HG03103 (cell line): Measurements from ENCODE around the gene PMM1.
"Not testable (repeated sequence)": the region's sequence is repeated elsewhere in the genome, so short reads cannot be mapped to it uniquely, and the experiment has no call there.

Experiments
- ATAC-seq: cut with Tn5 transposase; IDR thresholded peaks from one replicate; pipeline ENCODE4 v1.9.1; 2021; ENCODE audit warnings: low read depth; ENCODE audit not compliant: unreplicated experiment

Gene PMM1

DNA sequence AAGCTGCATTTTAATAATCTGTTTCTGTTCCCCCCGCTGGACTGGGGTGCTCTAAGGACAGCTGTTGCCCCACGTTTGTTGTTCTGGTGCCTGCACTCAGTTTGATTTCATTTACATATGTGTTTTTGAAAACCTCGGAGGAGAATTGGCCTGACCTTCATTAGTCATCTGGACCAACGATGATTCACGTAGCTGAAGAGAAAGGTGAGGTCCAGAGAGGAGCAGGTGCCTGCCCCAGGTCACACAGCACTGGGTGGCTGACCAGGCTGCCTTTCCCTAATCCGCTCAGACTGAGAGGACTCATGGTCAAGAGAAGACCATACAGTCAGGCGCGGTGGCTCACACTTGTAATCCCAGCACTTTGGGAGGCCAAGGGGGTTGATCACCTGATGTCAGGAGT lies 25.1 kb downstream of the PMM1 start:
- ATAC-seq = no peak

DNA sequence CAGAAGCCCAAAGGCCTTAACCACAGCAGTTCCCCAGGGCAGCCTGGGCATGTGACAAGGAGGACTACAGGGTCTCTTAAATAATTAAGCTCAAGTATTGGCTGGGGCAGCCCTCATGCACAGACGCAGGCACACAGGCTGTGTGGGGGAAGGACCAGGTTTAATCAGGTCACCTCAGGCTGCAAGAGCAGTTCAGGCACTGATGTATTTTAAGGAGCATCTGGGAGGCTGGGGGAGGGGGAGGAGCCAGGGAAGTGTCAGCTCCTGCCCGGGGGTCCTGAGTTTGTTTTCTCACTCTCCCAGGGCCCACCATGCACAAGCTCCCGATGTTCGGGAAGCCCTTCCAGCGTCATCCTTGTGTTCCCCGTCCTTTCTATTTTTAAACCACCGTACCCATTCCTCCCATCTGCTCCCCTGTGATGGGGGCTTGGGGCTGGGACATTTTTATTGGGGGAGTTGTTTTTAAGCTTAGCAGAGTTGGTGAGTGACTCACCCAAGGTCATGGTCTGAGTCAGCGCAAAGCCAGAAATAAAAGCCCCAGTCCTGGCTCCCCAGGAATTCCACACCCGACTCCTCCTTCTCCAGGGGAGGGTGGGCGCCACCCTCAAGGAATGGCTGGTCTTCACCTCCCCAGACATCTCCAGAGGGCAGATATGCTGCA lies 26.5 kb downstream of the PMM1 start:
- no peak for ATAC-seq

DNA sequence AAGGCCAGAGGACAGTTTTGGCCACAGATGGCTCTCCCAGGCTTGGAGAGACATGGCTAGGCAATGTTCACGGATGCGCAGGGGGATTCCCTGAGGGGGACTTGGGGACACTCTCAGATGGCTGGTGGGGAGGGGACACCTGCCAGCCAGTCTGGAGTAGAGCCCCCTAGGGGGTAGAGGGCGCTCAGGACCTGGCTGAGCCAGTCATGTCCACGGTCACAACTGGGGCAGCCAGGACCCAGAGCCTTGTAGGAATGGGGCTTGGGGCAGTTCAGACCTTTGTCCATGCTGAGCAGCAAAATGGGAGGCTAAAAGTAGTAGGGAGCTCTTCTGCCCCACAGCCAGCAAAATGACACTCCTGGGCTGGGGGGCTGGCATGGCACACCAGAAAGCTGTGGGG lies 27.2 kb downstream of the PMM1 start:
- no peak for ATAC-seq

DNA sequence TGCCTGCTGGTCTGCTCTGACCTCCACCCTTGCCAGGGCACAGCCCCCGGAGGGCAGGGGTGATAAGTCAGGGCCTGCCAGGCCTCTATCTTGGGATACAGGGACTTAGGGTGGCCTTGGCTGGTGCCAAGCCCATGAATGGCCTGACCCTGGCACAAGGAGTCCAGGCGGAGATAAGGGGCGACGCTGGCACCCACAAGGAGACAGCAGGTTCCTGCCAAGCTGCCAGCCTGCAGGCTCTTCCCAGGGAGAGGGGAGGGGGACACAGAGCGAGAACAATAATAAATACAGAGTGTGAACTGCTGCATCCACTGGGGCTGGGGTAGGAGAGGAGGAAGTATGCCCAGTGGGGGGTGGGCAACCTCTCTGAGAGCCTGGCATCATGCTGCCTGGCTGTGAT lies 27.9 kb downstream of the PMM1 start:
- ATAC-seq = no peak

DNA sequence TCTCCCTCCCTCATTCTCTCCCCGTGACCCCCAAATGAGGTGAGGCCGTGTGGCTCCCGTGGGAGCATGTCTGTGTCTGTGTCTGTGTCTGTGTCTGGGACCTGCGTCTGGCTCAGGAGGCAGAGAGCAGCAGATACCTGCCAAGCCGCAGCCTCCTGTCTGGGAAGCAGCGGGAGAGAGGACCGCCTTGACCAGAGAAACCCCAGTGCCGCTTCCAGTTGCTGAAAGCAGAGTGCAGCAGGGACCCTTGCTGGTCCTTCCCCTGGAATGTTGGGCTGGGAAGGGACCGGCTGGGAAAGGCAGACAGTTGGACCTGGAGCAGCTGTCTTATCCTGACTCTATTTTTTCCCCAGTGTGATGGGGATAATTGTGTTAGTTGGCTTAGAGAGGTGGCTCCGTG lies 28.3 kb downstream of the PMM1 start:
- no peak for ATAC-seq

DNA sequence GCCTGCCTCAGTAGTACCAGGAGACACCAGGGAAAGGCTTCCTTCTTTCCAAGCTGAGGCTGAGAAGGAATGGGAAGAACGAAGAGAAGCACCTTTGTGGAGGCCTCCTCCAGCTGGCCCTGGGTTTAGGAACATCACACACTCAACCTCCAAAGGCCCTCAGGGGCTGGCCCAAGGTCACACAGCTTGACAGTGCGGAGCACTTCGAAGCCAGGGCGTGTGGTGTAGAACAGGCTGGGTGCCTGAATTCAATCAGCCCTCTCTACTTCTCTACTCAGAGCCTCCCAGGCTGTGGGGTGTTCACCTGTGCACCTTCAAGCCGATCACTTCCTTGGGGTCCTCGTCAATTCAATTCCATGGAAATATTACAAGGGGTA lies 29.6 kb downstream of the PMM1 start:
- no peak for ATAC-seq

DNA sequence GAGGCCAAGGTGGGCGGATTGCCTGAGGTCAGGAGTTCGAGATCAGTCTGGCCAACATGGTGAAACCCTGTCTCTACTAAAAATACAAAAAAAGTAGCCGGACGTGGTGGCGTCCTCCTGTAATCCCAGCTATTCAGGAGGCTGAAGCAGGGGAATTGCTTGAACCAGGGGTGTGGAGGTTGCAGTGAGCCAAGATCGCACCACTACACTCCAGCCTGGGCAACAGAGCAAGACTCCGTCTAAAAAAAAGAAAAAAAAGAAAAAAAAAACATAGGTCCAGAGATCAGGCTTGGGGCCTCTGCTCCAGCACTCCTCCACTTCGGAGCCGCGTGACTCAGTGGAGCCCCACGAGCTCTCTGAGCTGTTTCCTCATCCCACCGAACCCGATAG lies 31.4 kb downstream of the PMM1 start:
- not testable (repeated sequence) for ATAC-seq

DNA sequence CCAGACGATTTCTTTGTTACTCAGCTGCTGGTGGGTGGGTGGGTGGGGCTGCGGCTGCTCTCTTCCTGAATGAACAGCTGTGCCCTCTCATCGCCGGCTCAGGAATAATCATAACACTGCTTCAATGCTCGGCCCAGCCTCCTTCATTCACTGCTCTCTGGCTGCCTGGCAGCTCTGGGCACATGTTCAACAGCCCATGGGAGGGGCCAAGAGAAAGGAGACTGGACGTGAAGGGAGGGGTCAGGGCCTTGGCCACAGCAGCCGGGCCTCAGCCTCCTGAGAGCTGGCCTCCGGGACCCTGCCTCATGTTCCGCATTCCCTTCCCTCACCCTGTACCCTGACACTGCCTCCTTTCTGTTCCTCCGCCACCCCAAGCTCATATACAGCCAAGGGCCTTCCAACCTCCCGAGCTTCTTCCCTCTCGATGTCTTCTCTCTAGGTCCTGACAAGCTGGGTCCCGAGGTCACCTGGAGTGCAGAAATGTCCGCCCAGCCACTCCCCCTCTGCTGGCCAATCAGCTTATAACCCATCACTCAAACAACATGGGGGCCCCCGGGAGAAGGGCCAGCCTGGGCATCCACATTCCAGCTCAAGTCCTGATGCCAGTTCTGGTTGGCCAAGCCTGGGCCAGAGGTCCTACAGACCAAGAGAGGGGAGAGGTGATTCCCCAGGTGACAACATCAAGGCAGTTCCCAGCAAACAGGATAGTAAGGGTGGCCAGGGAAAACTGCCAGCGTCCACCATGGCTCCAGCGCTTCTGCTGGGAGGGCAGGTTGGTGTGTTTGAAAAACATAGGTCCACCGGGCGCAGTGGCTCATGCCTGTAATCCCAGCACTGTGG lies 32.0 kb downstream of the PMM1 start:
- ATAC-seq = no peak

DNA sequence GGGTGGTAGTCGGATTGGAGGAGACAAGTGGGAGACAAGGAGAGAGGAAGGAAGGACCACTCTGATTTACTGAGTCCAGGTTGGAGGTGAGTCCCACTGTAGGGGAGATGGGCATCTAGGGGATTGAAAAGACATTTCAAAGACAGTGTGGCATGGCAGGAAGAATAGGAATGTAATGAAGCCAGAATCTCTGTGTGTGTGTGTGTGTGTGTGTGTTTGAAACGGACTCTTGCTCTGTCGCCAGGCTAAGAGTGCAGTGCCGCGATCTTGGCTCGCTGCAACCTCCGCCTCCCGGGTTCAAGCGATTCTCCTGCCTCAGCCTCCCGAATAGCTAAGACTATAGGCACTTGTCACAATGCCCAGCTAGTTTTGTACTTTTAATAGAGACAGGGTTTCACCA lies 33.1 kb downstream of the PMM1 start:
- no peak for ATAC-seq

DNA sequence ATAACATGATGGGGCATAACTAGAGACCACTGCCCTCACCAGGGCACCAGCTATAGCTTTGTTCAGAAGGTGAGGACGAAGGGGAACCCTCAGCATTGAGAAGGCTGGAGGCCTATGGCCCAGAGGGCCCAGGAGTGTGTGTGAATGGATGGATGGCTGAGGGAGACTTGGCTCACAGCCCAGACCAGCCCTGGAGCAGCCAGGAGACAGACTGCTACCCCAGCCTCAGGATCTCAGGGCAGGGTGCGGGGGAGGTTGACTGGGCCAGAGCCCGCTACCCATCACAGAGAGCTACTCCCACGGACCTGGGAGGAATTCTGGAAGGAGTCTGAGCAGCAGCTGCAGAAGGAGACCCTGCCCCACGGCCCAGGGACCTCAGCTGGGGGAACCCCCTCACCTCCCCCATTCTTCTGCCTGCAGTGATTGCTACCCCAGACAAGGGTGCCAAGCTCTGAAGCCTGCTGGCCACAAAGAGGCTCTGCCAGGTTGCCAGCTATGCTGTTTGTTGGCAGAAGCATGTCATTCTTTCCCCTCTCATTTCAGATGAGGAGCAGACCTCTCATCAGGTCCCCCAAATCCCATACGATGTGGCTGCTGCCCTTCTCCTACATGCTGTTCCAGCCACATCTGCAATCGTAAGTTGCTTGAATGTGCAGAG lies 34.2 kb downstream of the PMM1 start:
- no peak for ATAC-seq

DNA sequence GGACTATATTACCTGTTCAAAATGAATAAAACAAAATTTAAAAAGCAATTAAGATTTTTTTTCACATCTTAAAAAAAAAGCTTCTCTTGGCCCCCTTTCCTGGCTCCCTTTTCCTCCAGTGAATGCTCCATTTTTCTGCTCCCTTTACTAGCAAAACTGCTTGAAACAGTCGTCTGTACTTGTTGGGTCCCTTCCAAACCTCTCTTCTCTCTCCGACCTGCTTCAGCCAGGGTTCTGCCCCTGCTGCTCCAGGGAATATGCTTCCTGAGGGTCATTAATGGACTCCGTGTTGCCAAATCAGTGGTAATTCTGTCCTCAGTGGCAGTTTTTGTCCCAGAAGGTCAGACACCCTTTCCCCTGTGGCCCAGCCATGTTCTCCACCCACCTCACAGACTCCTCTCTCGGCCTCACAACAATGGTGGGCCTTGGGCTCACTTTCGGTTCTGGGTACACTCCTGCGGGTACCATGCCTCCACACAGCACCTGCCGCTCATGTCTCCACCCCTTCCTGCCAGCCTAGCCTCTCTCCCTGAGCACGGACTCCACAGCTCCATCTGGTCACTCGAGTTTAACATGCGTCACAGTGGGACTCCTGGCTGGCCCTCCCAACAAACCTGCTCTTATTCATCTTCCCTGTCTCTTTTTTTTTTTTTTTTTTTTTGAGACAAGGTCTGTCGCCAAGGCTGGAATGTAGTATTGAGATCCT lies 37.6 kb downstream of the PMM1 start:
- no peak for ATAC-seq

DNA sequence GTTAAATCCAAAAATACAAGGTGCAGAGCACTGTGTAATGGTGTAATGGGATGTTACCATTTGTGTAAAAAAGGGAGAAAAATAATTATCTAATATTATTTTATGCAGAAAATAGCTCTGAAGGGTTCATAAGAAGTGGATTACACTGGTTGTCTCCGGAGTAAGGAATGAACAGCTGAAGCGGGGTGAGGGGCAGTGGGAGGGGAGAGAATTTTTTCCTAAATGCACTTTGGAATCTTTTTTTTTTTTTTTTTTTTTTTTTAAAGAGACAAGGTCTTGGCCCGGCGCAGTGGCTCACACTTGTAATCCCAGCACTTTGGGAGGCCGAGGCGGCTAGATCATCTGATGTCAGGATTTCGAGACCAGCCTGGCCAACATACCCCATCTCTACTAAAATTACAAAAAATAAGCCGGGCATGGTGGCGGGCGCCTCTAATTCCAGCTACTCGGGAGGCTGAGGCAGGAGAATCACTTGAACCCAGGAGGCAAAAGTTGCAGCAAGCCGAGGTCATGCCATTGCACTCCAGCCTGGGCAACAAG lies 38.6 kb downstream of the PMM1 start:
- ATAC-seq = no peak

DNA sequence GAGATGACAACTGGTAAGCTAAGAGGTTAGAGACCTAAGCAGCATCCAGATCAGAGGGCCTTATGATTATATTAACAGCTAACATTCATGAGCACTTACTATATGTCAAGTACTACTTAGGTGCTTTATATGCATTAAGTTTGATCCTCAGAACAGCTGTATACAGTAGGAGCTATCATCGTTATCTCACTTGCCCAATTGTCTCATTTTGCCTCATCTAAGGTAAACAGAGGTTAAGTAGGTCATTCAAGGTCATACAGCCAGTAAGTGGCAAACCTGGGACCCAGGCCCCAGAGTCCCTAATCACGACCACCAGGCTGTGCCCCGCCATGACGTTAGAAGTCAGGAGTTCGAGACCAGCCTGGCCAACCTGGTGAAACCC lies 40.8 kb downstream of the PMM1 start:
- ATAC-seq = no peak

DNA sequence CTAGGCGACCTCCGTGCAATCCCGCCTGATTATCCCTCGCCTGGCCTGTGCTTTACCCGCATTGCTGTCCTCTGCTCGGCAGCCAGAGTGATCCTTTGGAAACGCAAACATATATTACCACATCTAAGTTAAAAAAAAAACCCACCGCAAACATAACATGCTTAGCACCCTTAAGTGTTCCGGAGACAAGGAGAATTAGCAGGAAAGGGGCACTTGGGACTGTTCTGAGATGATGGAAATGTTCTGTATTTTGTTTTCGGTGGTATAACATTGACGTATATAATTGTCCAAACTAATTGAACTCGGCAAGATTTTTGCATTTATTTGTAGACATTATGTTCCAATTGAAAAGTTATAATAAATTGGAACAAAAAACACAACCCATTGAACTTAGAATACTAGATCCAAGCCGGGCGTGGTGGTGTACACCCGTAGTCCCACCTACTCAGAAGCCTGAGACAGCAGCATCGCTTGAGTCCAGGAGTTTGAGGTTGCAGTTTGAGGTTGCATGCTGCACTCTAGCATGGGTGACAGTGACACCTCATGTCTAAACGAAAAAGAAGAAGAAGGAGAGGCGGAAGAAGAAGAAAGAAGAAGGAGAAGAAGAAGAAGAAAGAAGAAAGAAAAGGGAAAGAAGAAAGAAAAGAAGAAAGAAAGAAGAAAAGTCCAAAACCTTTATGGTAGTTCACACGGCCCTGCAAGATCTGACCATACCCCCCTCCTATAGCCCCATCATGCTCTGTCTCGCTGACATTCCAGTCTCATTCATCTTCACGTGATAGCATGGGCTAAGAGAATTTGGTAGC lies 44.8 kb downstream of the PMM1 start:
- ATAC-seq = no peak

DNA sequence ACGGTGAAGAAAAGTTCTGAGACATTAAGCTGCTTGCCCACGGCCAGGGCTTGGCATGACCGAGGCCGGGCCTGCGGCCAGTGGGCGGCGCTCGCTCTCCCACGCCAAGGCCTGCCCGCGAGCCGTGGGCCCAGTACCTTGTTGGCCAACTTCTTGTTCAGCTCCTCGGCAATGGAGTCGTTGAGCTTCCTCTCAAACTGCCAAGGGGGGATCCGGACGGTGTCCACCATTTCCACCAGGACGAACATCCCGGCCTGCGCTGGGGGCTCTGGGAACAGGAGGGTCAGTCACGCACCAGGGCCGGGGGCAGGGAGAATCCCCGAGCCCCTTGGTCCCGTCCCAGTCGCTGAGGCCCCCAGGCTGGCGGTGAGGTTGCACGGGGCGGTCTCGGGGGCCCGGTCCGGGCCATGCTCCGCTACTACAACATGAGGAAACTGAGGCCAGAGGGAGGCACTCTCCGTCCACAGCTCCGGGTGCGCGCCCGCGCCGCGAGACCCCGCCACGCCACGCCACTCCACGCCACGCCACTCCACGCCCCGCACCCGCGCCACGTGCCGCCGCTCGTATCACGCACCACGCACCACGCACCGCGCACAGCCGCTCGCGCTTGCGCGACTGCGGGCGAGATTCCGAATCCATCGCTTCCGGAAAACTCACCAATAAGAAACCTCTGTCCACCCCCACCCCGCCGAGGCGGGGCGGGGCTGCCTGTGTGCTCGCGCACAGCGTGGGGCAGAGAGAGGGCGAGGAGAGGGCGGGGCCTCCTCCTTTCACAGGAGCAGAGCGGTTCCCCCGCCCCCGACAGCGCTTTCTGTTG lies 45.6 kb downstream of the PMM1 start, which contains the start of gene POLR3H:
Gene POLR3H (minus strand): TSS at position 617 of the 817 bp plus-strand sequence. CDS start 369 bp downstream, at position 248.
- peak; percentile 93 for ATAC-seq

DNA sequence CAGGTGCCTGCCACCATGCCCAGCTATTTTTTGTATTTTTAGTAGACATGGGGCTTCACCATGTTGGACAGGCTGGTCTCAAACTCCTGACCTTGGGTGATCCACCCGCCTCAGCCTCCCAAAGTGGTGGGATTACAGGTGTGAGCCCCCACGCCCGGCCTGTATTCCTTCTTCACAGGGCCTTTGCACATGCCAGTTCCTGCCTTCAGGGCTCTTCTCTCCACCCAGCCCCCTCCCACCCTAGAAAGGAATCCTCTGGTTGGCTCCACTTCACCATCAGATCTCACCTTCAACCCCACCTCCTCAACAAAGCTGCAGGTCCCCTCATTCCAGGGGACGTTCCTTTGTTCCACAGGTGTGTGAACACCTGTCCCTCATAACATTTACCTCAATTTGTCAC lies 47.4 kb downstream of the PMM1 start:
- no peak for ATAC-seq

DNA sequence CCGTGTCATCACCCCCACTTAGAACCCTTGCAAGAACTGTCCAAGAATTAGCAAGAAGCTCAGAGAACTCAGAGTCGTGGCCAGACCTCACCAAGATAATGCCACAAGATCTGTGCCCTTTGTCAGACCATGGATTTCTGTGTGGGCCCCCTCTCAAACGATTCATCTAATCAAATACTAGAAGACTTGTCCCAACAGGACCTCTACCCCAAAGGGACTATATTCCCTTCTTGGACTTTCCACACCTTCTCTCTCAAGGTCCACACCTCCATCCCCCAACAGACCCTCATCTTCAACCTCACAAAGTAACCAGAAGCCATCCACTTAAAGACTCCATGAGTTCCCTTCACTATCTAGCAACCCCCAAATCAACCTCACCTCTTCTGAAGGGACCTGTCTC lies 48.2 kb downstream of the PMM1 start:
- ATAC-seq = no peak

DNA sequence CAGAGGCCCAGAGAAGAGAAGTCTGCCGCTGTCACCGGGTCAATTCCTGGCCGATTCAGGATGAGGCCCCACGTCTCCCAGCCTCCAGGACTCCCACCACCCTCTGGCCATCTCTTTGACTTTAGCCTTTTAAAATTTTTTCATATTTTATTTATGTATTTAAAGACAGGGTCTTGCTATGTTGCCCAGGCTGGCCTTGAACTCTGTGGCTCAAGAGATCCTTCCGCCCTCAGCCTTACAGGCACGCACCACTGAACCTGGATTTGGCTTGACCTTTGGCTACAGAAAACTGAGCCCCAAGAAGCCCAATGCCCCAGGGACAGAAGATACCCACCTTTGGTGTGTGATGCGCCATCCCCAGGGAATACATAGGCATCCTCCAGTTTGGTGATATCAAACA lies 49.3 kb downstream of the PMM1 start:
- no peak for ATAC-seq

DNA sequence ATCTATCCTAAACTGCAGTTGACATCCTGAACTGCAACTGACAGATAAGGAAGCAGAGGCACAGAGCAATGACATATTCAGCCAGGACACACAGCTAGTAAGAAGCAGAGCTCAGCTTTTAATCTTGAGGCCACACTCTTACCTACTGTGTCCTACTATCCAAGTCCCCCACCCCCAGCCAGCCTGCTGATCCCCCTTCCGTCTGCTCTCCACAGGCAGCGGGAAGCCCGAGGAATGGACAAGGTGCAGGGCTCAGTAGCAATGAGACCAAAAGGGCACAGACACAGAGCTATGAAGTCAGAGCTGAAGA lies 49.7 kb downstream of the PMM1 start:
- ATAC-seq = no peak
